GM06990 (cell line): ENCODE data around the gene ARHGAP23.

Experiments
- DNase-seq: peaks from one replicate; pipeline ENCODE4 v3.0.0-alpha.2; 2011; ENCODE audit not compliant: insufficient read length; ENCODE audit errors: extremely low read depth
- H3K27me3 ChIP-seq: replicated peaks from 2 replicates; pipeline ENCODE4 v1.6.0; 2011; ENCODE audit warnings: low read length; ENCODE audit not compliant: control insufficient read depth, insufficient read depth
- H3K36me3 ChIP-seq: 2 replicates; pipeline ENCODE4 v1.5.1; 2011; ENCODE audit warnings: low read length; ENCODE audit not compliant: control insufficient read depth, insufficient read depth
- H3K4me3 ChIP-seq: replicated peaks from 2 replicates; pipeline ENCODE4 v1.5.1; 2011; ENCODE audit warnings: low read depth, mild to moderate bottlenecking, control low read depth, low read length
- CTCF ChIP-seq: IDR thresholded peaks from 2 replicates; pipeline ENCODE4 v1.5.1; 2011; ENCODE audit warnings: low read length, control low read depth, mild to moderate bottlenecking, inconsistent platforms; ENCODE audit not compliant: insufficient read depth, poor library complexity, severe bottlenecking

ARHGAP23 gene

GRCh38 chr17:38541281-38541680 lies 113.0 kb downstream of the ARHGAP23 start:
- DNase-seq: no peak
- no peak for TF ChIP-seq CTCF
- Histone ChIP-seq H3K27me3 (no peaks in the 10 kb centered on the region), H3K36me3 (no peaks in the 10 kb centered on the region), H3K4me3 (no peak overlapping the region)

GRCh38 chr17:38542286-38542685 lies 114.0 kb downstream of the ARHGAP23 start:
- H3K27me3 ChIP-seq: no peaks in the 10 kb centered on the region
- H3K4me3 ChIP-seq: no peak overlapping the region
- no peak for TF ChIP-seq CTCF
- no peak for DNase-seq
- no peaks in the 10 kb centered on the region for H3K36me3 ChIP-seq

GRCh38 chr17:38543403-38544174 lies 115.3 kb downstream of the ARHGAP23 start:
- no peaks in the 10 kb centered on the region for H3K36me3 ChIP-seq
- DNase-seq: no peak
- H3K27me3 ChIP-seq: no peaks in the 10 kb centered on the region

GRCh38 chr17:38544175-38544838 lies 116.0 kb downstream of the ARHGAP23 start:
- TF ChIP-seq CTCF: no peak
- Histone ChIP-seq H3K36me3 (no peaks in the 10 kb centered on the region), H3K27me3 (no peaks in the 10 kb centered on the region; the same call in 1 of the 2 replicates), H3K4me3 (no peak overlapping the region)
- no peak for DNase-seq

More at GRCh38 chr17:38543403-38544174, 115.3 kb downstream of the ARHGAP23 start:
- H3K4me3 ChIP-seq: no peak overlapping the region
- TF ChIP-seq CTCF: no peak

GRCh38 chr17:38544839-38545209 lies 116.6 kb downstream of the ARHGAP23 start:
- Histone ChIP-seq H3K27me3 (no peaks in the 10 kb centered on the region; the same call in 1 of the 2 replicates), H3K36me3 (no peaks in the 10 kb centered on the region), H3K4me3 (no peak overlapping the region)
- no peak for DNase-seq
- TF ChIP-seq CTCF: peak; percentile 8
